ACC112 (cell line): ENCODE results near the gene NCAPH2.

Source experiments
- H2AFZ ChIP-seq: fragments of 200-600 bp; sonication (generic); one replicate; pipeline ENCODE4 v1.6.0; 2017; ENCODE audit warnings: antibody characterized with exemption, low read length; ENCODE audit not compliant: unreplicated experiment
- H3K27ac ChIP-seq: fragments of 200-600 bp; sonication (generic); 2 replicates; pipeline ENCODE4 v1.5.1; 2014; ENCODE audit warnings: low read depth, mild to moderate bottlenecking, antibody characterized with exemption, low read length, moderate library complexity
- H3K27me3 ChIP-seq: fragments of 200-600 bp; sonication (generic); 2 replicates; pipeline ENCODE4 v1.6.1; 2014; ENCODE audit warnings: mild to moderate bottlenecking, antibody characterized with exemption, low read length, moderate library complexity, mixed read lengths; ENCODE audit not compliant: insufficient read depth
- H3K36me3 ChIP-seq: fragments of 200-600 bp; sonication (generic); 2 replicates; pipeline ENCODE4 v1.6.1; 2016; ENCODE audit warnings: mild to moderate bottlenecking, antibody characterized with exemption, low read length, moderate library complexity, mixed read lengths; ENCODE audit not compliant: insufficient read depth
- H3K4me1 ChIP-seq: fragments of 200-600 bp; sonication (generic); one replicate; pipeline ENCODE4 v1.6.1; 2016; ENCODE audit warnings: low read length, mixed read lengths; ENCODE audit not compliant: insufficient read depth, unreplicated experiment, control insufficient read depth
- H3K4me3 ChIP-seq: fragments of 200-600 bp; sonication (generic); 2 replicates; pipeline ENCODE4 v1.5.1; 2014; ENCODE audit warnings: mild to moderate bottlenecking, low read depth, low read length
- H3K79me2 ChIP-seq: fragments of 200-600 bp; sonication (generic); one replicate; pipeline ENCODE4 v1.6.0; 2016; ENCODE audit warnings: low read length; ENCODE audit not compliant: control insufficient read depth, unreplicated experiment, insufficient read depth

The NCAPH2 gene

DNA sequence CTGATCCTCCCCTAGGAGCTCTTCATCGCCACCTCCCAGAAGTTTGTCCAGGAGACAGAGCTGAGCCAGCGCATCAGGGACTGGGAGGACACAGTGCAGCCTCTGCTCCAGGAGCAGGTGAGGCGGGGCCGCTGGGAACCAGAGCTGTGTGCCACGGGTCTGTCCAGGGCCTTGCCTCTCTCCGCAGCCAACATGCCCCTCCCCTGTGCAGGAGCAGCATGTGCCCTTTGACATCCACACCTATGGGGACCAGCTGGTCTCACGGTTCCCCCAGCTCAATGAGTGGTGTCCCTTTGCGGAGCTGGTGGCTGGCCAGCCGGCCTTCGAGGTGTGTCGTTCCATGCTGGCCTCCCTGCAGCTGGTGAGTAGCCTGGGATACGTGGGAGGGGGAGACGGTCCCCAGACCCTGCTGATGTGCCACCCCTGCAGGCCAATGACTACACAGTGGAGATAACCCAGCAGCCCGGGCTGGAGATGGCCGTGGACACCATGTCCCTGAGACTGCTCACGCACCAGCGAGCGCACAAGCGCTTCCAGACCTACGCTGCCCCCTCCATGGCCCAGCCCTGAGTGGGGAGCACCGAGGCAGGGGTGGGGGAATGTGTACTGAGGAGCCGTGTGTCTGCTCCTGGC, 14.9 kb downstream of the NCAPH2 start:
- H3K27me3 ChIP-seq: no peaks in the 10 kb centered on the region
- H2AFZ ChIP-seq: no peak overlapping the region
- H3K36me3 ChIP-seq: no peaks in the 10 kb centered on the region
- H3K27ac ChIP-seq: no peak overlapping the region
- no peak overlapping the region for H3K4me3 ChIP-seq
- H3K79me2 ChIP-seq: peaks cover 5% of the 10 kb centered on the region
- H3K4me1 ChIP-seq: peaks cover 11% of the 10 kb centered on the region

DNA sequence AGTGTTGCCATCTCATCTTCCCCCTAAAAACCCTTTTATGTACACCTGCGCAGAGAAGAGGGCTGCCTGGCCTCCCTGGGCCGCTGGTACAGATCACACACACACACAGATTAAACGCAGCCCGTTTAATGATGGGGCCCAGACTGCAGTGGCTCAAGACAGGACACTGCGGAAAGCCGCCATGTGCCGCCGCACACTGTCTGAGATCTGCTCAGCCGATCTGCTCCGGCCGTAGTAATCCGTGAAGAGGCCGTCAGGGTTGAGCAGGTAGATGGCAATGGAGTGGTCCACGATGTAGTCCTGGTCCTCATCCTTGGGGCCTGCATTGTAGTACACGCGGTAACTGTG, 15.4 kb downstream of the NCAPH2 start:
- no peak overlapping the region for H2AFZ ChIP-seq
- H3K36me3 ChIP-seq: no peaks in the 10 kb centered on the region
- H3K27me3 ChIP-seq: no peaks in the 10 kb centered on the region
- H3K27ac ChIP-seq: no peak overlapping the region
- no peak overlapping the region; the same call in 1 of the 2 replicates for H3K4me3 ChIP-seq
- peaks cover 14% of the 10 kb centered on the region for H3K4me1 ChIP-seq
- H3K79me2 ChIP-seq: peaks cover 5% of the 10 kb centered on the region

DNA sequence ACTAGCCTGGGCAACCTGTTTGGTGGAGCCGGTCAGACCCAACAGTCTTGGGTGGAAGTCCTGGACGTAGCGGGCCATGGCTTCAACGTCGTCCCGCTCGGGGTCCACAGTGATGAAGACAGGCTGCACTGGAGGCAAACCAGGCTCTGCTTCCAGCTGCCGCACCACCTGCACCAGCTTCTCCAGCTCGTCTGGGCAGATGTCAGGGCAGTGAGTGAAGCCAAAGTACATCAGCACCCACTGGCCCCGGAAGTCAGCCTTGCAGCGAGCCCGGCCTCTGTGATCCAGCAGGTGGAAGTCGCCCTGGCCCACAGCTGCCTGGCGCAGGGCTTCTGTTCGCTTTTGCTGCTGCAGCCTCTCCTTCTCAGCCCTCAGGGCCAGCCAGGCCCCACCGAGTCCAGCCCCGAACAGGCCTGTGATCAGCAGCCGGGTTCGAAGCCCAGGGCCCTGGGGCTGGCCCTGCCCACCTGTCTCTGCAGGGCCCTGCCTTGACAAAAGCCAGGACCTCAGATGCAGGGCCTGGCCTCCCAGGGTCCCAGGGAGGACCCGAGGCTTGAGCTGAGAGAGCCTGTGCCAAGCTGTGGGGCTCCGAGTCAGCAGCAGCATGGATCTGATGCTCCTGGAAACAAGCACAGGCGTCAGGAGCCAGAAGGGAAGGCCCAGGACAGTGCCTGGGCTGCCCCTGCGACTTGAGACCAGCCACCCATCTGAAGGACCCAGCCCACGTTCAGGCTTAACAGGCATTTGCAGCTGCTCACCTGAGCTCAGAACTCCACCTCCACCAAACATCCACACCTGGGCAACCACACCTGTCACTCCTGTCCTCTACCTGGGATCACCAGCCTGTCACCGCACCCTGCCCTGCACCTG, 16.0 kb downstream of the NCAPH2 start:
- peaks cover 16% of the 10 kb centered on the region for H3K4me1 ChIP-seq
- H3K36me3 ChIP-seq: no peaks in the 10 kb centered on the region
- no peak overlapping the region for H3K27ac ChIP-seq
- H2AFZ ChIP-seq: no peak overlapping the region
- H3K27me3 ChIP-seq: no peaks in the 10 kb centered on the region
- peaks cover 9% of the 10 kb centered on the region for H3K79me2 ChIP-seq
- H3K4me3 ChIP-seq: peak overlapping the region; percentile 79

DNA sequence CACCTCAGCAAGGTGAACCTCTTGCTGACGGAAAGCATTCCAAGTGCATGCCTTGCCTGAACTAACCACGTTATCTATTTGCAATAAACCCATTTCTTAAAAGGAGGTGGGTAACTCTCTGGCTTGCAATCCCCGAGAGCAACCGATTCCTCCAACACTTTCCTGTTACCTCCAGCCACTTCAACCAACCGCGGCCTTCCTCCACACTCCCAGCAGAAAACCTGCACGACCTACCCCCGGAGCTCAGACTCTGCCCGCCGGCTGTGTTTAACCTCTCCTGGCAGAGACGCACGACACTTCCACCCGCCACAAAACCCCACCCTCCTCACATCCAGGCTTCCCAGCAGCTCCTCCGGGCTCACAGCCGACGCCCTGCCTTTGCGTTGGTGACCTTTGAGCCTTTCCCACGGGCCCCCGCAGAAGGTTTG, 16.7 kb downstream of the NCAPH2 start:
- H3K4me1 ChIP-seq: peaks cover 16% of the 10 kb centered on the region

DNA sequence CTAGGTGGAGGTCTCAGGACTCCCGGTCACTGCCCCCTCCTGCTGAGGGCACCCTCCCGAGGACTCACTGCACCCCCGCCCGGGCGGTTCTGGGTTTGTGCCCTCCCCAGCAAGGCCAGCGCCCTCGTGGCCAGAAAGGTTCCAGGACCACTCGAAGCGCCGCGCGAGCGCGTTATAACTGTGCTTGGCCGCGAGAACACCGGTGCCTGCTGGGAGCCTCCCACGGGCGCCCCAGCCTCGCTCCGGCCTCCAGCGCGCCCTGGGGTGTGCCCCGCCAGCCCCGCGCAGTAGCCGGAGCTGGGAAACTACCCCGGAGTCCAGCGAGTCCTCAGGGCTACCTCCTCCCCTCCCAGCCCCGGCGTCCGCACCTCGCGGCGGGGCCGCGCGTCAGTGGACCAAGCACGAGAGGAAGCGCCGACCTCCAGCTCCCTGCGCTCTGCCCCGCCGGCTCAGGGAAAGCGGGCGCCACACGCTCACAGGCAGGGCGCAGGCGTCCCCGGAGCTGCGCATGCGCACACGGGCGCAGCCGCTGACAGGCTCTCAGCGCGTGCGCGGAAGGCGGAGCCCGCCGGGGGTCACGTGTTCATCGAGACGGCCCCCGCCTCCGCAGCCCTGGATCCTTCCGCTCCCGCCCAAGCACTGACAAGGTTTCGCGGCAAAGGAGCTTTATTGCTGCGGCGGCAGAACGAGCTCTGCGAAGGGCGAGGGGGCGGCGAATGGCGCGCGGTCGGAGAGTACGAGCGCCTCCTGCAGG, 17.3 kb downstream of the NCAPH2 start, which contains the start of gene SCO2:
Gene SCO2, minus strand, starts transcription at position 495 of the 754 bp plus-strand sequence. CDS start 1,187 bp downstream, outside the sequence.
- Histone ChIP-seq H3K4me3 (peak within 1 kb of the TSS; percentile 79), H3K27ac (peak within 1 kb of the TSS; percentile 82), H3K27me3 (no peaks in the 10 kb centered on the region), H2AFZ (no peak within 1 kb of the TSS), H3K36me3 (no peaks in the 10 kb centered on the region), H3K4me1 (peaks cover 16% of the 10 kb centered on the region), H3K79me2 (peaks cover 16% of the 10 kb centered on the region)

More for the DNA sequence above, 16.7 kb downstream of the NCAPH2 start:
- peak overlapping the region; percentile 82 for H3K27ac ChIP-seq
- no peaks in the 10 kb centered on the region for H3K36me3 ChIP-seq
- peak overlapping the region; percentile 79 for H3K4me3 ChIP-seq
- peaks cover 15% of the 10 kb centered on the region for H3K79me2 ChIP-seq
- H3K27me3 ChIP-seq: no peaks in the 10 kb centered on the region
- no peak overlapping the region for H2AFZ ChIP-seq

DNA sequence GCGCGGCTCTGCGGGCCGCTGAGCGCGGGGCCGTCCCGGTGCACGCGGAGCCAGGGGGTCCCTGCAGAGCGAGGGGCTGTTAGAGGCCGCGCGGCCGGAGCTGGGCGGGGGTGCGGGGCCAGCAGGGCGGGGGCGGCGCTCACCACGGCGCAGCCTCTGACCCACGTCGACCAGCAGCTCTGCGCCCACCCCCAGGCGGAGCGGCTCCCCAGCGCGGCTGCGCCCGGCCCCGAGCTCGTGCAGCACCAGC, 17.8 kb downstream of the NCAPH2 start:
- no peak overlapping the region for H2AFZ ChIP-seq
- peak overlapping the region; percentile 82 for H3K27ac ChIP-seq
- H3K4me3 ChIP-seq: peak overlapping the region; percentile 79
- H3K79me2 ChIP-seq: peaks cover 16% of the 10 kb centered on the region
- no peaks in the 10 kb centered on the region for H3K27me3 ChIP-seq
- H3K36me3 ChIP-seq: no peaks in the 10 kb centered on the region
- H3K4me1 ChIP-seq: peaks cover 16% of the 10 kb centered on the region

DNA sequence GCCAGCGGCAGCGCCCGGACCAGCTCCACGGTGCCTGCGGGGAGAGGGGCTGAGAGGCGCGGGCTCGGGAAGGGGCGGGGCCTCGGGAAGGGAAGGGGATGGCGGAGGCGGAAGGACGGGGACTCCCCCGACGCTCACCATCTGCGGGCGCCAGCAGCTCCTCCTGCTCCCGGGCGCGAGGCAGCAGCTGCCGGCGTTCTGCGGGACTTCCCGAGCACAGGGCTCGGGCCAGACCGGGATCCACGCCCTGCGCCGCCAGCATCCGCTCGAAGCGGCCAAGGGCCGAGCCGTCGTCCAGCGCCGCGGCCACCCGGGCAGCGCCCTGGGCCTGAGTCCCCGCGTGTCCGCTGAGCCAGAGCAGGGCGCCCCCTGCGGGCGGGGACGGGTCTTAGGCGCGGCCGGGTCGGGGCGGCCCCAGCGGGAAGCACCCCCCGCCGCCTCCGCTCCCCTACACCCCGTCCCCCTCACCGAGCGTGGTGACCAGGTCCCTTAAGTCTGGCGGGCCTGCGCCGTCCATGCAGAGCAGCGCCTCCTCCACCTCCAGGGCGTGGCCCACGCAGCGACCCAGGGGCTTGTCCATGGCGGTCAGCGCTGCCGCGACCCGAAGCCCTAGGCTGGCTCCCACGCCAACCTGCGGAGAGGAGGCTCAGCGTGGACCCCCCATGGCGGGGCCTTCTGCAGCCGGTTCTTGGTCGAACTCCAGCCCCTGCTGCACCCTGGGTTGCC, 18.2 kb downstream of the NCAPH2 start:
- Histone ChIP-seq H2AFZ (no peak overlapping the region), H3K79me2 (peaks cover 18% of the 10 kb centered on the region), H3K27me3 (no peaks in the 10 kb centered on the region), H3K4me1 (peaks cover 16% of the 10 kb centered on the region), H3K27ac (peak overlapping the region; percentile 82), H3K36me3 (no peaks in the 10 kb centered on the region), H3K4me3 (peak overlapping the region; percentile 79)

DNA sequence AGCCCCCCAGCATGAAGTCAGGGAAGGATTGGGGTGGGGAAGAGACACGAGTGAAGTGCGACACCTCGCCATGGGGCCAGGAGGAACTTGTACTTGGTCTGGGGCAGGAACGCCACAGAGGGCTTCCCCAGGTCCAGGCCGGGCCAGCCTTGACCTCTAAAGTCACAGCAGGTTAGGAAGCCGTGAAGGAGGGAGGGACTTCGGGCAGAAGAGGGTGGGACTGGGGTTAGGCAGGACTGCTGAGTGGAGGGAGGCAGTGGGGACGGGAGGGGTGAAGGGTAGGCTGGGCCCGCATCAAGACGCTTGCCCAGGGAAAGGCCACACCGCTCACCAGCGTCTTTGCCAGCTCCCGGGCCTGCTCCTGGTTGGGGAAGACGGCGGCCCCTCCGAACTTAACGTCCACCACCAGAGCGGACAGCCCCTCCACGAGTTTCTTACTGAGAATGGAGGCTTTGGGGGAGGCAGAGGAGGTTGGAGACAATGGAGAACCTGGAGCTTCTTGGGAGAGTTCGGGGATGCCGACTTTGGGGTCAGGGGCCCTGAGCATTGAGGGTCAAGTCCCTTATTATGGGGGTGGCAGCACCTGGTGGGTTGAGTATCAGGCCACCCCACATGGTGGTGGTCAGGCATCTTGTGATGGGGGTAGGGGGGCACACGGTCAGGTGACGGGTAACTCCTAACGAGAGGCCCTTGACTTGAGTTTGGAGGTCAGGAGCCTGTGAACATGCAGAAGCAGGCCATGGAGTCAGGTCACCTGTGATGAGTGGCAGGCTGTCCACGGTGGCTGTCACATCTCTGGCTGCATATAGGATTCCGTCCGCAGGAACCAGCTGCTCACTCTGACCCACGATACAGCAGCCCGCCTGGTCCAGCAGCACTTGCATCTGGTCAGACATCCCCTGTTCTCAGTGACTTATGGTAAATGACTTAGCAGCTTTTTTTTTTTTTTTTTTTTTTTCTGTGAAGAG, 19.1 kb downstream of the NCAPH2 start:
- H2AFZ ChIP-seq: no peak overlapping the region
- peak overlapping the region; percentile 82 for H3K27ac ChIP-seq
- H3K36me3 ChIP-seq: no peaks in the 10 kb centered on the region
- peaks cover 16% of the 10 kb centered on the region for H3K4me1 ChIP-seq
- H3K79me2 ChIP-seq: peaks cover 20% of the 10 kb centered on the region
- no peaks in the 10 kb centered on the region for H3K27me3 ChIP-seq
- H3K4me3 ChIP-seq: peak overlapping the region; percentile 79

DNA sequence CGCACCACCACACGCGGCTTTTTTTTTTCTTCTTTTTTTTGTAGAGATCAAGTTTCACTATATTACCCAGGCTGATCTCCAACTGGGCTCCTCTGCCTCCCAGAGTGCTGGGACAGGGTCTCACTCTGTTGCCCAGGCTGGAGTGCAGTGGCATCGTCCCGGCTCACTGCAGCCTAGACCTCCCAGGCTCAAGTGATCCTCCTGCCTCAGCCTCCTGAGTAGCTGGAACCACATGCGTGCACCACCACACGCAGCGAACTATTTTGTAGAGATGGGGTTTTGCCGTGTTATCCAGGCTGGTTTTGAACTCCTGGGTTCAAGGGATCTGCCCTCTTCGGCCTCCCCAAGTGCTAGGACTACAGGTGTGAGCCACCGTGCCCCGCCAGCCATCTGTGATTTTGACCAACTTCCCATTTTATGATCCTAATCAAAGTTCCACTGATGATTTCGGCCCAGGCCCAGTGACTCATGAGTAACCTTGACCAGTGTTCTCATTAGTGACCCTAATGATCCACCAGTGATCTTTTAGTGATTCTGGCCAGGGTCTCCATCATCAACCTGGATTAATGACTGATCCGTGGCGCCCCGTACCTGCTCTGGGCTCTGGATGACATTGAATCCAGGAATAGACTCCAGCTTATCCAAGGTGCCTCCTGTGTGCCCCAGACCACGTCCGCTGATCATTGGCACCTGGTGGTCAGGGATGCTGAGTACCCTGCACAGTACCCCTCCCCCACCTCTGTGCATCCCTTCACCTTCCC, 20.1 kb downstream of the NCAPH2 start:
- H3K27me3 ChIP-seq: no peaks in the 10 kb centered on the region
- H3K27ac ChIP-seq: 0 out of 2 replicates have a peak overlapping the region, but pooled peaks have one; percentile 82
- no peaks in the 10 kb centered on the region for H3K36me3 ChIP-seq
- peaks cover 20% of the 10 kb centered on the region for H3K4me1 ChIP-seq
- H2AFZ ChIP-seq: no peak overlapping the region
- peaks cover 20% of the 10 kb centered on the region for H3K79me2 ChIP-seq
- H3K4me3 ChIP-seq: peak overlapping the region; percentile 91
